ENCODE data around the gene SNX9. TPM values are rescaled to one million over a fixed set of nuclear protein-coding genes. Genes with fewer than 3 reads are reported as not detected.

Gene SNX9
- total RNA-seq, 2 donors from 2014 or later: 83.5 to 94.6 TPM

- Mint-ChIP-seq H3K4me3 (peak overlapping the region; percentile 93 to 97), H3K27me3 (ENCODE audit: low read depth) (peaks cover 5% of the 10 kb centered on the region), H3K4me1 (ENCODE audit: low read depth) (peaks cover 70% of the 10 kb centered on the region), H3K27ac (peak overlapping the region; percentile 99), H3K9me3 (peaks cover 0 to 3% of the 10 kb centered on the region in 2 donors), H3K36me3 (ENCODE audit: insufficient read depth in 2 of 2) (peaks cover 20 to 40% of the 10 kb centered on the region in 2 donors)
- no peak for DNase-seq
- ATAC-seq (replicated peaks in 1 of 2): no peak
Measured at GRCh38 chr6:157825243-157825904, 2.3 kb downstream of the SNX9 start.

- H3K9me3 Mint-ChIP-seq: peaks cover 8 to 11% of the 10 kb centered on the region in 2 donors
- peak overlapping the region; percentile 25 to 86 for H3K4me3 Mint-ChIP-seq
- peaks cover 42 to 61% of the 10 kb centered on the region in 2 donors for H3K36me3 Mint-ChIP-seq (ENCODE audit: insufficient read depth in 2 of 2)
- H3K4me1 Mint-ChIP-seq (ENCODE audit: low read depth): peaks cover 88% of the 10 kb centered on the region
- no peaks in the 10 kb centered on the region for H3K27me3 Mint-ChIP-seq (ENCODE audit: low read depth)
- H3K27ac Mint-ChIP-seq: peak overlapping the region; percentile 40
- DNase-seq: no peak
- peak; percentile 51 to 59 for ATAC-seq (replicated peaks in 1 of 2)
Measured at GRCh38 chr6:157830354-157831017, 7.4 kb downstream of the SNX9 start.

GRCh38 chr6:157831018-157831369, 7.9 kb downstream of the SNX9 start:
- DNase-seq (no peak), ATAC-seq (replicated peaks in 1 of 2) (no peak)
- peak overlapping the region; percentile 0 to 86 for H3K4me3 Mint-ChIP-seq
- H3K4me1 Mint-ChIP-seq (ENCODE audit: low read depth): peaks cover 88% of the 10 kb centered on the region
- H3K36me3 Mint-ChIP-seq (ENCODE audit: insufficient read depth in 2 of 2): peaks cover 42 to 62% of the 10 kb centered on the region in 2 donors
- H3K27ac Mint-ChIP-seq: no peak overlapping the region
- no peaks in the 10 kb centered on the region for H3K27me3 Mint-ChIP-seq (ENCODE audit: low read depth)
- peaks cover 9 to 12% of the 10 kb centered on the region in 2 donors for H3K9me3 Mint-ChIP-seq

GRCh38 chr6:157831424-157832249, 8.6 kb downstream of the SNX9 start:
- H3K4me1 Mint-ChIP-seq (ENCODE audit: low read depth): peaks cover 89% of the 10 kb centered on the region
- peaks cover 9 to 12% of the 10 kb centered on the region in 2 donors for H3K9me3 Mint-ChIP-seq
- peak overlapping the region; percentile 56 to 86 for H3K4me3 Mint-ChIP-seq
- peak overlapping the region; percentile 77 for H3K27ac Mint-ChIP-seq
- no peak for DNase-seq
- no peaks in the 10 kb centered on the region for H3K27me3 Mint-ChIP-seq (ENCODE audit: low read depth)
- ATAC-seq (replicated peaks in 1 of 2): no peak
- peaks cover 44 to 66% of the 10 kb centered on the region in 2 donors for H3K36me3 Mint-ChIP-seq (ENCODE audit: insufficient read depth in 2 of 2)

GRCh38 chr6:157832250-157832967, 9.4 kb downstream of the SNX9 start:
- Mint-ChIP-seq H3K27me3 (ENCODE audit: low read depth) (no peaks in the 10 kb centered on the region), H3K36me3 (ENCODE audit: insufficient read depth in 2 of 2) (peaks cover 46 to 73% of the 10 kb centered on the region in 2 donors), H3K9me3 (peaks cover 9 to 12% of the 10 kb centered on the region in 2 donors), H3K27ac (no peak overlapping the region), H3K4me3 (peak overlapping the region; percentile 56 to 86), H3K4me1 (ENCODE audit: low read depth) (peaks cover 95% of the 10 kb centered on the region)
- DNase-seq (no peak), ATAC-seq (replicated peaks in 1 of 2) (no peak)

GRCh38 chr6:157834549-157834948, 11.5 kb downstream of the SNX9 start:
- peaks cover 9 to 12% of the 10 kb centered on the region in 2 donors for H3K9me3 Mint-ChIP-seq
- peaks cover 87% of the 10 kb centered on the region for H3K4me1 Mint-ChIP-seq (ENCODE audit: low read depth)
- ATAC-seq (replicated peaks in 1 of 2) (no peak), DNase-seq (no peak)
- H3K27ac Mint-ChIP-seq: peak overlapping the region; percentile 77
- peak overlapping the region; percentile 39 to 68 for H3K4me3 Mint-ChIP-seq
- H3K27me3 Mint-ChIP-seq (ENCODE audit: low read depth): no peaks in the 10 kb centered on the region
- H3K36me3 Mint-ChIP-seq (ENCODE audit: insufficient read depth in 2 of 2): peaks cover 40 to 64% of the 10 kb centered on the region in 2 donors

- ATAC-seq (replicated peaks in 1 of 2): no peak
- H3K9me3 Mint-ChIP-seq: peaks cover 4% of the 10 kb centered on the region in 2 donors
Measured at GRCh38 chr6:157838718-157839430, 15.8 kb downstream of the SNX9 start.

GRCh38 chr6:157839606-157840005, 16.6 kb downstream of the SNX9 start:
- H3K27ac Mint-ChIP-seq: no peak overlapping the region
- ATAC-seq (replicated peaks in 1 of 2) (no peak), DNase-seq (no peak)
- H3K36me3 Mint-ChIP-seq (ENCODE audit: insufficient read depth in 2 of 2): peaks cover 15 to 30% of the 10 kb centered on the region in 2 donors
- H3K27me3 Mint-ChIP-seq (ENCODE audit: low read depth): no peaks in the 10 kb centered on the region
- H3K9me3 Mint-ChIP-seq: peaks cover 4% of the 10 kb centered on the region in 2 donors
- no peak overlapping the region for H3K4me3 Mint-ChIP-seq
- H3K4me1 Mint-ChIP-seq (ENCODE audit: low read depth): peaks cover 83% of the 10 kb centered on the region

More at GRCh38 chr6:157838718-157839430, 15.8 kb downstream of the SNX9 start:
- H3K27me3 Mint-ChIP-seq (ENCODE audit: low read depth): no peaks in the 10 kb centered on the region
- H3K4me1 Mint-ChIP-seq (ENCODE audit: low read depth): peaks cover 83% of the 10 kb centered on the region
- H3K27ac Mint-ChIP-seq: peak overlapping the region; percentile 24
- peaks cover 15 to 33% of the 10 kb centered on the region in 2 donors for H3K36me3 Mint-ChIP-seq (ENCODE audit: insufficient read depth in 2 of 2)
- no peak for DNase-seq
- H3K4me3 Mint-ChIP-seq: no peak overlapping the region

- no peak for ATAC-seq (replicated peaks in 1 of 2)
- Mint-ChIP-seq H3K36me3 (ENCODE audit: insufficient read depth in 2 of 2) (peaks cover 12 to 28% of the 10 kb centered on the region in 2 donors), H3K4me3 (peak overlapping the region in 1 of 2 donors; percentile 68), H3K9me3 (peaks cover 4% of the 10 kb centered on the region in 2 donors), H3K27ac (peak overlapping the region; percentile 45), H3K4me1 (ENCODE audit: low read depth) (peaks cover 83% of the 10 kb centered on the region), H3K27me3 (ENCODE audit: low read depth) (no peaks in the 10 kb centered on the region)
- no peak for DNase-seq
Measured at GRCh38 chr6:157840261-157840660, 17.2 kb downstream of the SNX9 start.

GRCh38 chr6:157840776-157841175, 17.7 kb downstream of the SNX9 start:
- H3K9me3 Mint-ChIP-seq: no peaks in the 10 kb centered on the region

GRCh38 chr6:157841211-157841840, 18.3 kb downstream of the SNX9 start:
- Mint-ChIP-seq H3K36me3 (ENCODE audit: insufficient read depth in 2 of 2) (peaks cover 7 to 22% of the 10 kb centered on the region in 2 donors), H3K9me3 (no peaks in the 10 kb centered on the region), H3K27me3 (ENCODE audit: low read depth) (no peaks in the 10 kb centered on the region), H3K27ac (peak overlapping the region; percentile 58), H3K4me1 (ENCODE audit: low read depth) (peaks cover 83% of the 10 kb centered on the region), H3K4me3 (no peak overlapping the region)
- no peak for DNase-seq
- ATAC-seq (replicated peaks in 1 of 2): peak; percentile 17 to 32

More at GRCh38 chr6:157840776-157841175, 17.7 kb downstream of the SNX9 start:
- Mint-ChIP-seq H3K27ac (peak overlapping the region; percentile 58), H3K27me3 (ENCODE audit: low read depth) (no peaks in the 10 kb centered on the region), H3K4me3 (no peak overlapping the region), H3K36me3 (ENCODE audit: insufficient read depth in 2 of 2) (peaks cover 8 to 24% of the 10 kb centered on the region in 2 donors), H3K4me1 (ENCODE audit: low read depth) (peaks cover 83% of the 10 kb centered on the region)
- ATAC-seq (replicated peaks in 1 of 2) (no peak), DNase-seq (no peak)

Measured in activated T-cell treated with anti-CD3 and anti-CD28 coated beads, Interleukin-2, amount 50 U/mL, for 72 hours (primary cell).